ENCODE results near the gene LTBP1. TPM values are rescaled to one million over a fixed set of nuclear protein-coding genes. Genes with fewer than 3 reads are reported as not detected.
A peak's percentile ranks its signal among the peaks of the same experiment; 100 is the strongest.
"Not testable (repeated sequence)": the region's sequence is repeated elsewhere in the genome, so short reads cannot be mapped to it uniquely, and the experiment has no call there.

Gene LTBP1
- polyA plus RNA-seq, 3 donors = 74.7 to 90.0 (median 83.3) TPM

DNA sequence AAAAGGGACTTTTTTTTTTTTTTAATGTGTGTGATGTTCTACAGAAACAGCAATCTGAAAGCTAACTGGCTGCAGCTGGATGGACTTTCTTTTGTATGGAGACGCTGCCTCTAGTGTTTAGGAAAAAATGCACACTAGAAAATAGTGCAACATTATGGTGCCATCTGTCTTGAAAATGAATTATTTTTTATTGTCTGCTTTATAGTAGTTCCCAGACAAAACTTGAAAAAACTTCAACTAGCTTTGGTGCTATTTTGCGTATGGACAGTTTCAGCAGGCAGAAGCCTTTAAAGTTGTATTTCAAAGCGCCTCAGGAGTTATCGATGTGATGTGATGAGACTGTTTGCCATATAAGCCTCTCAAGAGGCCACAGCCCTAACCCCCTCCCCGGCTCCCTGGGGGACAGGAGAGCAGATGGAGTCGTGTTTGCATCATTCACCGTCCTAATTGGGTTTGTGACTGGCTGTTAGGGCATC lies 86.9 kb downstream of the LTBP1 start:
- no peak for DNase-seq (ENCODE audit: low read depth in 3 of 3, low spot score in 2 of 3)

DNA sequence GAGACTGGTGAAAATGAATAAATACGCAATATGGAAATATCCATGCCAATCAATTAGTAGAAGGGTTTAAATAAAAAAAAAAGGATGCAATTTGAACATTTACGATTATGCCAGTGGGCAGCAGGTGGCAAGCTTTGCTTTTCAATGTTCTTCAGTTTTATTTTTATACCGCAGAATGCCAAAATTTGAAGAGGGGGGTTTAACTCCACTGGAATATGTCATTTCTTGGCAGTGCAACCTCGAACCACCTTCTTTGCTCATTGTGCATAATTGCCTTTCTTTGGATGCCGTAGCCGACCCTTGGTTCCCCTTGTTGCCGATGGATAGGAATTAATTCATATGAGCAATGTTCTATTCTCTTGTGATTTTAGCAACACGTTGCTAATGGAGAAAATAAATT lies 88.0 kb downstream of the LTBP1 start:
- DNase-seq (ENCODE audit: low read depth in 3 of 3, low spot score in 2 of 3) = no peak

DNA sequence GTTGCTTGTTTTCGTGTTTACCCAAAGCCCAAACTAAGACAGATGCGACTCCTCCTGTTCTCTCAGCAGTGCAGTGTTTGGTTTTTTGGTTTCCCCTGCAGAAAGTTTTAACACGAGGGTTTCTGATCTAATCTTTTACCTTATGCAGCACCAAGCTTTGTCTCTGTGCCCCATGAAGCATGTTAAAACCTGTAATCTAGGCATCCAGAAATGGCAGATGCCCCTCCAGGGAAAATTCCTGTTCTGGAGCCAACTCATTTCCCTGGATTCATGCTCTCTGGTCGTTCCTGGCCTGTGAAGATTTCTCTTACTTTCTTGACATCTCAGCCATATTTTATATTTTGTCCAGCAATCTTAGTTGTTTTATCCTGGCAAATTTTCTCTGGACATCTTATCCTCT lies 91.5 kb downstream of the LTBP1 start:
- DNase-seq (ENCODE audit: low read depth in 3 of 3, low spot score in 2 of 3) = no peak

DNA sequence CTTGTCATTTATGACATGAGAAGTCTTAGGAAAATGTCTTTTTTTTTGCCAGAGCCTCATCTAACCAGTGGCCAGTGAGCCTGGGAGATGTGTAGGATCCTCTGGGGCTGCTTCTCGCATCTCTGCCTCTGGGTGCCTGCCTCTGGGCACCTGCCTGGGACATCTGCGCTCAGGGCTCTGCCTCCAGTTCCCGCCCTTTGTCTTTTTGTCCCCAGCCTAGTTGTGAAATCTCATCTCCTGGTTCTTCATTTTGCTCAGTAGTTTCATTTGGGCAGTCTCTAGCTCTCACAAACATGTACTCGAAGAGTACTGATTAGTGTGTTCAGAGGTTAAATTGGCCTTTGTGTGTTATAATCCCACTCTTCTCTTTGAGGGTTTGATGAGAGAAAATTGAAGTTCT lies 92.0 kb downstream of the LTBP1 start:
- DNase-seq (ENCODE audit: low read depth in 3 of 3, low spot score in 2 of 3) = no peak

DNA sequence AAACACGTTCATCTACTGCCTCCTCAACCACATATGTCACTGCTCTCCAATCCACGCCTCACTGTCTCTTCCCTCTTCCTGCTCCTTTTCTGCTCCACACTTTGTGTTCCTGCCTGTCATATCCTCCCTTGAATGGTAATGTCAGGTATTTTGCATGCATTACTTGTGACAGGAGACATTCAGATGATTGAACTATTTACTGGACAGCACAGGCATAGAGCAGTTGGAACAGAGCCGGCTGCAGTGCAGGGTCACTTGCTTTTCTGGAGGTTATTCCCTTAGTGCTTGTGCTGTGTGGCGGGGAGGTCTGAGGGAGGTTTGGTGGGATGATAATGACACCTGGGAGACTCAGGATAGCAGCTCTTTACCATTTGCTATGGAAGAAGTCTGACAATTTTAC lies 93.8 kb downstream of the LTBP1 start:
- no peak for DNase-seq (ENCODE audit: low read depth in 3 of 3, low spot score in 2 of 3)

DNA sequence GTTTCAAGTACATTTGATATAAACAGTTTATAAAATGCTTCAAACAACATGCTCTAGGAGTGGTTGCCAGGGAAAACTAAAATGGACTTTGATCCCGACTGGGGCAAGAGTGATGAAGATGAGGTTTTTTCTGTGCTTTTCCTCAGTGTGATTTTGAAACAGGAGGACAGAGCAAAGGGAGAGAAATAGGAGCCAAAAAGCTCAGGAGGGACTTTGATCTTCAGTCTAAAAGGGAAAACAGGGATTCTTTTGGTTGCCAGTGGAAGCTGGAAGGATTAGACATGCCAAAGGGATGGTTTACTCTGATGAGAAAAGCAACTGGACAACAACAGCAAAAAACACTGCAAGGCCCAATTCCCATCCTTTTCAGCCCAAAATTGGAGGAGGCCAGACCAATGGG lies 95.5 kb downstream of the LTBP1 start:
- DNase-seq (ENCODE audit: low read depth in 3 of 3, low spot score in 2 of 3) = no peak

DNA sequence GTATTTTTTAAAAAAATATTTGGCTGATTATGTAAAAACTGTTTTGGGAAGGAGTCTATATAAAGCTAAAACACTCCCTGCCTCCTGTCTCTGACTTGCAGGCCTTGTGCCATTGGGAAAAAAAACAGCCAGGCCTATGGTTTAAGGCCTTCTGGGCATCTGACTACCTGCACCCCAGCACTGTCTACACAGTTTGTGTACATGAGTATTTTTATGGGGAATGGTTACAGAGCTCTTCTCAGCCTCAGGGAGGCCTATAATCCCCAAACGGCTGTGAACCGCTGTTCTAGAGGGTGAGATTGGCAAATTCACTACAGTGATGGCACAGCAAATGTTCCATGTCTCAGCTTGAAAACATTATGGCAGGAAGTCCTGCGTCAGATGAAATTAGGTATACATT lies 96.1 kb downstream of the LTBP1 start:
- DNase-seq (ENCODE audit: low read depth in 3 of 3, low spot score in 2 of 3) = no peak

DNA sequence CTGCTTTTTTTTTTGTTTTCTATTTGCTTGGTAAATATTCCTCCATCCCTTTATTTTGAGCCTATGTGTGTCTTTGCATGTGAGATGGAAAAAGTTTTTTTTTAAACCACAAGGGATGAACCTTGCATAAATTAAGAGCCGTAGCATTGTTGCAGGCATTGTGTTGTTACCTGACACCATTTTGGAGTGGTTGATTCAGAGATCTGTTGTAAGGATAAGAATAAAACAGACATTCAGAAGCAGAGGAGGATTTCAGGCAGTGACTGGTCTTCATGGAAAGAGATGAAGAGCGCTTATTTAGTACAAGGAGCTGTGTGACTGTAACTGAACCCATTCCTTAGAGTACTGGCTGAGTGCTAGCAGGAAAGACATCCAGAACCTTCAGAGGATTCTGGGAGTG lies 101.2 kb downstream of the LTBP1 start:
- no peak for DNase-seq (ENCODE audit: low read depth in 3 of 3, low spot score in 2 of 3)

DNA sequence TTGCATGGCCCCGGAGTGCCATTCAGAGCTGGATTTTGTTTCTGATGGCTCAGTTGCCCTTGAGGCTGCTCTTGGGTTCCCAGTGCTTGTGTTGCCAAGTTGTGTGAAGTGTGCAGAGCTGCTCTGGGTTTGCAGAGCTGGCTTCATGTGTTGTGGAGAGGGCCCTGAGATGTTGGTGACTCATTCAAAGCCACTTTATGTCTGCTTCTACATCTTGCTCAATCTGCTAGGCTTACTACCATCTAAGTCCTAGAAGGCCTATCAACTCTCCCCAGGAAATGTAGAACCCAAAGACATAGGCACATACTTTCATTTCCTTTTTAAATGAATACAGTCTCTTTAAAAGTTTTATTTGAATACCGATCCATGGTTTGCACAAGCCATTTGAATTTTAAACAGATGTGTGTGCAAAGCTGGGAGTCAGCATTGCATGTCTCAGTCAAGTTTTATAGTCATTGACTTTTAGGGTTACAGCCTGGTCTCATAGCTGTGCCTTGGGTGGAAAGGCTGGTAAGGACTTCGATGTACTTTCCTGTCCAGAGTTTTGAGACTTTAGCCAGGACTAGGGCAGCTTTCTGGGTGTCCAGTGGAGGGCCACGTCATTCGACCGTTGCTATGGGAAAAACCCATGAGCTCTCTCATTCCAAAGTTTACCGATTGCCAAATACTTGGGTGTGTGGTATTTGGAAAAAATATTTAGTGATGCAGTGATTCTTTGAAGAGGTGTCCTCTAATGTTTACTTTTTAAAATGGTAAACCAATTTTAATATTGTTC lies 105.0 kb downstream of the LTBP1 start:
- DNase-seq (ENCODE audit: low read depth in 3 of 3, low spot score in 2 of 3) = no peak

DNA sequence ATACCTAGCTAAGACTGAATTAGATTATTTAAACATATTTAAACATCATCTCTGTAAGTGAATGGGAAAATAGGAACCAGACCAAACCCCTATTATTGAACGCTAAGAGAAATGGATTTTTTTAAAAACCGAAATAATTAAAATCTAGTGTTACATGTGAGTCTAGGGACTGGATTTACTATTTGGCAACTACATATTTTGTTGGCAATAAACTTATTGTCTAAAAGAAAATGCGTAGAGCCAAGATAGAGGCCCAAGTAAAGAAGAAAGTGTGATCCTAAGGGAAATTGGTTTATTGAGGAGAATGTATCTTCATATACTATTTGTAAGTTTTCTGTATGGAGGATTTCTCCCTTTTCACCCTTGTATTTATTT lies 105.6 kb downstream of the LTBP1 start:
- DNase-seq (ENCODE audit: low read depth in 3 of 3, low spot score in 2 of 3) = no peak

DNA sequence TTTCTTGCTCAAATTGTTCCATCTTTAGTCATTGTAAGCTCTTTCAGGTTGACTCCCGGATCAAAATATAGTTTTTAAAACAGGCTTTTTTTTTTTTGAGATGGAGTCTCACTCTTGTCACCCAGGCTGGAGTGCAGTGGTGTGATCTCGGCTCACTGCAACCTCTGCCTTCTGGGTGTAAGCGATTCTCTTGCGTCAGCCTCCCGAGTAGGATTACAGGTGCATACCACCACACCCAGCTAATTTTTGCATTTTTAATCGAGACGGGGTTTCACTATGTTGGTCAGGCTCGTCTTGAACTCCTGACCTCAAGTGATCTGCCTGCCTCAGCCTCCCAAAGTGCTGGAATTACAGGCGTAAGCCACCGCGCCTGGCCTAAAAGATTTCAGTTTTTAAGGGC lies 106.0 kb downstream of the LTBP1 start:
- DNase-seq (ENCODE audit: low read depth in 3 of 3, low spot score in 2 of 3) = not testable (repeated sequence)

DNA sequence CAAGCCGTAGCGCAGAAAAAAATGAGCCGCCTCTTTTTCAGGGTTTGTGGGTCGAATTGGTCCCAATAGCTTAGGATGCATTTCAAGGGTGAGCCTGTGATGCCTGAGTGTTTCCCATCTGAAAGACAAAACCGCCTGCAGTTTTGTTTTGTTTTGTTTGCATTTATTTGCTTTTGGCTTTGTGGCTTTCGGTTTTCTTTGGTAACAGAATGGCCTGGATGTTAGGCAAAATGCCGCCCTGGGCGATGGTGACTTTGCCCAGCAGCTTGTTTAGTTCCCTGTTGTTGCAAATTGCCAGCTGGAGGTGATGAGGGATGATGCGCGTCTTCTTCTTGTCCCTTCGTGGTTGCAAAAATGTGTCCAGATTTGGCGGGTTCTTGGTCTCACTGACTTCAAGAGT lies 109.4 kb downstream of the LTBP1 start:
- DNase-seq (ENCODE audit: low read depth in 3 of 3, low spot score in 2 of 3) = no peak

DNA sequence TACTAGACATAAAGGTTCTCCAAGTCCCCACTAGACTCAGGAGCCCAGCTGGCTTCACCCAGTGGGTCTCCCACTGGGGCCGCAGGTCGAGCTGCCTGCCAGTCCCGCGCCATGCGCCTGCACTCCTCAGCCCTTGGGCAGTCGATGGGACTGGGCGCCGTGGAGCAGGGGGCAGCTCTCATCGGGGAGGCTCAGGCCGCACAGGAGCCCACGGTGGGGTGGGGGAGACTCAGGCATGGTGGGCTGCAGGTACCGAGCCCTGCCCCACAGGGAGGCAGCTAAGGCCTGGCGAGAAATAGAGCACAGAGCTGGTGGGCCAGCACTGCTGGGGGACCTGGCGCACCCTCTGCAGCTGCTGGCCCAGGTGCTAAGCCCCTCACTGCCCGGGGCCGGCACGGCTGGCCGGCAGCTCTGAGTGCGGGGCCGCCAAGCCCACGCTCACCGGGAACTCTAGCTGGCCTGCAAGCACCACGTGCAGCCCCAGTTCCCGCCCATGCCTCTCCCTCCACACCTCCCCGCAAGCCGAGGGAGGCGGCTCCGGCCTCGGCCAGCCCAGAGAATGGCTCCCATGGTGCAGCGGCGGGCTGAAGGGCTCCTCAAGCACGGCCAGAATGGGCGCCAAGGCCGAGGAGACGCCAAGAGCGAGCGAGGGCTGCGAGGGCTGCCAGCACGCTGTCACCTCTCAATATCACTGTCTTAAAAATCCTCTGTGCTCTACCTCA lies 110.7 kb downstream of the LTBP1 start:
- not testable (repeated sequence) for DNase-seq (ENCODE audit: low read depth in 3 of 3, low spot score in 2 of 3)

DNA sequence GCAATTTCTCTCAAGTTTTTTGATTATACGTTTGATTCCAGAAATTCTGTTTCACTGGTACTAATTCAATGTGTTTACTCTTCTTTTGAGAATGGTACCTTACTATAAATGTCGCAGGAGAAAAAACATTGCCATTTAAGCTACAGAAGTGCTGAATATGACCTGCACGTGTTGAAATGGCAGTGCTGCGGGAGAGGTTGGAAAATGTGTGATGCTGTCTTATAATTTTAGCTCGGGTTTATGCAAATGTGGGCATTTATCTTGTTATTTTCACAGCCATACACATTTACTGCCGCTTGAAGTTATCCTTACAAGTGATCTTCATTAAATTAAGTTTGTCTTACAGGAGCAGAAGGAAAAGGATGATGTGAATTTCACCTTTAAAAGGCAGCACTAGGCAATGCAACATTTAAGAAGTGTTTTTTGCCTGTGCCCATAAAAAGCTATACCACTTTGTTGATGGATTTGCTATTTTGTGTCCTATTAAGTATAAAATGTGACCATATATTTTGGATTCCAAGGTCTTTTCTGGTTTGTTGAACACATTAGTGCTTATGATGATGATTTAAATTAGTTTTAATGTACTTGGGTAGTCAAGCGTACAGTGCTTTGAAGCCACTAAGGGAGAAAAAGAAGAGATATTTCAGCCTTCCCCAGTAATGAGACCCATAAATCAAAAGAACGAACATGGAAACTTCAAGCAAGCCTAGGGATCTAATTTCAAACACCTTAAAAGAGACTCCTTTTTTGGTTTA lies 112.1 kb downstream of the LTBP1 start:
- peak in 2 of 3 donors; percentile 53 to 69 for DNase-seq (ENCODE audit: low read depth in 3 of 3, low spot score in 2 of 3)

DNA sequence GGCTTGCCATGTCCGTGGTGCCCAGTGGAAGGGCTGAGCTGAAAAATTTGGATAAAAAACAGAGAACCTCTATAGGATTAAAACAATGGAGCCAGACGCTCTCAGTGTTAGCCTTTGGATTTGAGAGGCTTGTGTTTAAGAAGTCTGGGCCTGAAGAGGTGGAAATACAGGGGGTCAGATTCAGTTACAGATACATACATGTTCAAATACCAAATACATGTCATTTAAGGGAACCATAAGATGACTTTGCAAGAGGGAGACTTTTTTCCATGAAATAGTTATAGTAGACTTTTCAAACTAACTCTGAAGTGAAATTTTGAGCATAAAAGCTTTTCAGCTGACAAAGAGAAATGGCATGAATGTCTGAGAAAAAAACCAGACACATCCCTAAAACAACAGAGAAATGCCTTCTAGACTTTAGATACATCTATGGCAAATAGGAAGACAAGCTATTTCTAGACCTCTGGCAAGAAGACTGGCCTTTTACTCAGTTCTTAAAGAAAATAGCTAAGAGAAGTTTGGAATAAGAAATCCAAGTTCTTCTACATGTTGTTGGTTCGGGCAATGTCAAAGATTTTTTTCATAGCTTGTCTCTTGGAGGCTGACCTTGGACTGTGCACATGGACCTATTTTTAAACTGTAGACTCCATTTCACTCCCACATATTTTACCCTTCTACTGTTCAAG lies 112.9 kb downstream of the LTBP1 start:
- DNase-seq (ENCODE audit: low read depth in 3 of 3, low spot score in 2 of 3) = no peak

DNA sequence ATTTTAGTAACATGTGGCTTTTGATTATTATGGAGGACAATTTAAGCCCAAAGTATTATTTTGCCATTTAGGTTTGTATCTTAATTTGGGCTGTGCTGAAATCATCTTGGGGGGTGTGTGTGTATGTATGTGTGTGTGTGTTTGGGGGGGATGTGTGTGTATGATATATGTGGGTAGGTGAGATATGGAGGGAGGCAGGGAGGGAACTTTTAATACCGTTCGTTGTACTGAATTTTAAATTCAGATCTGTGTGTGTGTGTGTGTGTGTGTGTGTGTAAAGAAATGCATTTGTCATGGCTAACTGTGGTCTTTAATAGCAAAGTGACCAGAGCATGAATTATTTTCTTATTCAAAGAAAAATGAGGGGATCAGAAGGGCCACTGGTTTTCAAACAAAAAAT lies 113.7 kb downstream of the LTBP1 start:
- no peak for DNase-seq (ENCODE audit: low read depth in 3 of 3, low spot score in 2 of 3)

DNA sequence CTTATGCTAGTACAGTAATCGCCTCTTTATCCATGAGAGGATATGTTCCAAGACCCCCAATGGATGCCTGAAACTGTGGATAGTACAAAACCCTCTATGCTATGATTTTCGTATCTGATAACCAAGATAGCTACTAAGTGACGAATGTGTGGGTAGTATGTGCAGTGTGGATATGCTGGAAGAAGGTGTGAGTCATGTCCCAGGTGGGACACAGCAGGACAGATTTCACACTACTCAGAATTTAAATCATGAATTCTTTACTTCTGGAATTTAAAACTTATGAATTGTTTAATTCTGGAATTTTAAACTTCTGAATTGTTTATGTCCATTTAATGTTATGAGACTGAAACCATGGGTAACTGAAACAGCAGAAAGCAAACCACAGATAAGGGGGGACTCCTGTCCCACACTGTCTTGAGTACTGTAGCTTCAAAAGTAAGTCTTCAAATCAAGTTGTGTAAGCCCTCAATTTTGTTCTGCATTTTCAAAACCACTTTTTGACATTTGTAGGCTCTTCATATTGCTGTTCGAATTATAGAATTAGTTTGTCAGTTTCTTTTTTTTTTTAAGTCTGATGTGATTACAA lies 116.0 kb downstream of the LTBP1 start:
- no peak for DNase-seq (ENCODE audit: low read depth in 3 of 3, low spot score in 2 of 3)

DNA sequence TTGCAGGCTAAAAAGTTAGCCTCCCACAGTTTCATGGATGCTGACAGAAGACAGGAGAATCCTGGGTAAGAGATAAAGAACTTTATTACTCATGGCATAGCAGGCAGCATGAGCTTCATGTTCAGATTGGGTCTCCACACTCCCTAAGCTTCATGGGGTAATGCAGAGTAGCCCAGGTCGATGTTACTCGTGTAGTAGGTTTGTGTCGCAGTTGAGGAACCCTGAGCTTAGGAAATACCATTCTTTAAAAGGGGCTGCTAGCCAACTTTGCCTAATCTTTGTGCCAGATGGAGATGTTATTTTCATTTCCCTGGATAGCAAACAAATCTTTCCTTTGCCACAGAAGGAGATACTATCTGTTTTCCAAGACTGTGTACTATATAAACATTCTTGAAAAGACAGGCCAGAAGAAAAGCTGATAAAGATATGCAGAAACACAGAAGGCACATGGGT lies 117.6 kb downstream of the LTBP1 start:
- no peak for DNase-seq (ENCODE audit: low read depth in 3 of 3, low spot score in 2 of 3)

DNA sequence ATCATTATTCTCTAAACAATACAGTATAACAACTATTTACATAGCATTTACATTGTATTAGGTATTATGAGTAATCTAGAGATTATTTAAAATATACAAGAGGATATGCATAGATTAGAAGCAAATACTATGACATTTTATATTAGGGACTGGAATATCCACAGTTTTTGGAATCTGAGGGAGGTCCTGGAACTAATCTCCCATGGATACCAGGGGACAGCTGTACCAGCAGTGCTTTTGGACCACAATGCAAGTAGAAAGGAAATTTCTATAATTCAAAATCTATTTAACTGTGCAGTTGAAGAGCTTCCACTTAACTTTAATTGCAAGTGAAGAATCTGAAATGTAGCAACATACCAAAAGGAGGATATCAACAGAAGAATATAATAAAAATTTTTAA lies 120.8 kb downstream of the LTBP1 start:
- no peak for DNase-seq (ENCODE audit: low read depth in 3 of 3, low spot score in 2 of 3)

DNA sequence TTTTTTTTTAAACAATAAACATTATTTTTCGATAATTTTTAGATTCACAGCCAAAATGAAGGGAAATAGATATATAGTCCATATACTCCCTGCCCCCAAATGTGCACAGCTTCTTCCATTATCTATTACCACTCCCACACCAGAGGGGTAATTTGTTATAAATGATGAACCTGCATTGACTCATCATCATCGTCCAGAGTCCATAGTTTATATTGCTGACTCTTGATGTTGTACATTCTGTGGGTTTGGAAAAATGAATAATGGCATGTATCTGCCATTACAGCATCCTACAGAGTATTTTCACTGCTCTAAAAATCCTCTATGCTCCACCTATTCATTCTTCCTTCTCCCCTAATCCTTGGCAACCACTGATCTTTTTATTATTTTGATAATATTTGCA lies 121.5 kb downstream of the LTBP1 start:
- DNase-seq (ENCODE audit: low read depth in 3 of 3, low spot score in 2 of 3) = no peak
